GM19324 (cell line): ENCODE measurements around the gene LDB3.

Experiments used
- ATAC-seq: cut with Tn5 transposase; IDR thresholded peaks from one replicate; pipeline ENCODE4 v1.9.1; 2021; ENCODE audit warnings: mild to moderate bottlenecking, moderate library complexity; ENCODE audit not compliant: unreplicated experiment, low FRiP score

LDB3 gene

DNA sequence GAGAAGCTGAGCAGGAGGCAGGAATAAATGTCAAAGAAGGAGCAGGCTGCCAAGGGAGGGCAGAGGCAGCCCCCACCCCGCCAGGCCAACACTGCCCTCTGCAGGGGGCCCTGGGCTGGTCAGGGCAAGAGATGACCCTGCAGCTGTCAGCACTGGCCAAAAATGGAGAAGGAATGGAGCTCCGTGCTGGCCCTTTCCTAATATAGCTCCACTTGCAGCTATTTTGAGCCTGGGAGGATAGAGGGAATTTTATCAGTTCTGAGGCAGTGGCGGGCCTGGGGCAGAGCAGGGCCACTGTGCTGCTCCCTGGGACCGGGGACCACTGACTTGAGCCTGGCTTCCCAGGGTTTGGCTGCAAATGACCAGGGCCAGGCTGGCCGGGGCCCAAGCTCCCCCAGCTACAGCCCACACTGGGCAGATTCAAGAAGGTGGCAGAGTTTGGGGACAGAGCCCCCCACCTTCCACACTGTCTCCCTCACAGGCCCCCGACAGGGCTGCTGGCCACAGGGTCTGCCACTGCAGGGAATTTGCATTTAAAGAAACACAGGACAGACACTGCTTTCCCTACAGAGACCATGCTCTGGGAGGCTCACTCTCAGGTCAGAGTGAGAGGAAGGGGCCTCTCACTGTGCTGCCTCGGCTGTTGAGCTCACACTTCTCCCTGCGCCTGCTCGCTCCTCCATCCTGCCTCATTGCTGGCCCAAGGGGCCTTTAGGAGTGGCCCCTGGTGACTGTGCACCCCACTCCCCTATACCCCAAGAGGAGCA is 16.2 kb downstream of the LDB3 start:
- no peak for ATAC-seq

DNA sequence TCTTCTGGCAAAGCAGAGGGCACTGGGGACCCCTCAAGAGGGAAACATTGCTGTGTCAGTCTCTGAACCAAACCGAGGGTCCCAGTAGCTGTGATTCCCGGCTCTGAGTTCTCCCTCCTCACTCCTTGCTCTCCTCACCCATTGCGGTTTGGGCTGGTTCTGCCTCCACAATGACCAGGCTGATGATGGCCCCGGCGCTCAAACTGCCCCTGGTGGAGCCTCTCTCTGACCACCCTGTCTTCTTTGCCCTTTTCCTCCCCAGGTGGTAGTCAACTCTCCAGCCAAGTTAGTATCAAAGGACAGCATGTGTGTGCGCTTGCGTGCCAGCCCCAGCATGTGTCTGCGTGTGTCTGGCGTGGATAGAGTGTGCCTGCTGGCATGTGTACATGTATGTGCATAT is 17.1 kb downstream of the LDB3 start:
- no peak for ATAC-seq

DNA sequence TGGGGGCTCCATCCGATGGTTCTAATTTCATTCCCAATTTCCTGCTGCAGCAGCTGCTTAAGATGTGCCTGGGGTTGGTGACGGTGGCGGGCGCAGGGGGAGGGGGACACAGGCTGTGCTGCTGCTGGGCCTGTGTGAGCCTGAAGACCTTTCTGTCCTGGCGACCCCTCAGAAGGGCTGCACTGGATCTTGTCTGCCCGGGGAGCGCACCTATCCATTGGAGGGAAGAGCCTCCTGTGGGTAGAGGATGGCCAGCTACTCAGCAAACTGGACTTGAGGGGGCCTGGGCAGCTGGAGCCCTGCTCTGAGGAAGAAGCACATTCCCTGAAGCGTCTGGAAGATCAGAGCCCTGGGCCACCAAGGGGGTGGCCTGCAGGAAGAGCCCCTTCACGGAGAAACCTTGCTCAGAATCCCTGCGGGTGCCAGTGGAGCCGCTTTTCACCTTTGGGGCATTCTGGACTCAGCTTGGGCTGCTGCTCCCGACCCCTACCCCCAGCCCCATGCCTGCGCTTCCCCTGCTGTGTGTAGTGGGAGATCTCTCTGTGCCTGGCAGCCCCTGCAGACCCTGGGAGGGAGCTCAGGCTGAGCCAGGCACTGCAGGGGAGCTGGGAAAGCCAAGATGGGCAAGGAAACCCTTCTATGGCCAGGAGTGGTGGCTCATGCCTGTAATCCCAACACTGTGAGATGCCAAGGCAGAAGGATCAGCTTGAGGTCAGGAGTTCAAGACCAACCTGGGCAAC is 17.8 kb downstream of the LDB3 start:
- ATAC-seq = no peak

DNA sequence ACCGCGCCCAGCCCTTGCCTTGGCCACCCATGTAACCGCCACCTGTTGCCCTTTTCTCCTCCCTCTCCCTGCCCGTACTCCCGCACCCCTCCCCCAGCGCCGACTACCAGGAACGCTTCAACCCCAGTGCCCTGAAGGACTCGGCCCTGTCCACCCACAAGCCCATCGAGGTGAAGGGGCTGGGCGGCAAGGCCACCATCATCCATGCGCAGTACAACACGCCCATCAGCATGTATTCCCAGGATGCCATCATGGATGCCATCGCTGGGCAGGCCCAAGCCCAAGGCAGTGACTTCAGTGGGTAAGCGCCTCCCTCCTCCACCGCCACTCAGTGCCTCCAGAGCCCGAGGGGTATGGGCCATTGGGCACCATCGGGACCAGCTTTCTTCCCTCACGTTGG is 18.7 kb downstream of the LDB3 start:
- no peak for ATAC-seq

DNA sequence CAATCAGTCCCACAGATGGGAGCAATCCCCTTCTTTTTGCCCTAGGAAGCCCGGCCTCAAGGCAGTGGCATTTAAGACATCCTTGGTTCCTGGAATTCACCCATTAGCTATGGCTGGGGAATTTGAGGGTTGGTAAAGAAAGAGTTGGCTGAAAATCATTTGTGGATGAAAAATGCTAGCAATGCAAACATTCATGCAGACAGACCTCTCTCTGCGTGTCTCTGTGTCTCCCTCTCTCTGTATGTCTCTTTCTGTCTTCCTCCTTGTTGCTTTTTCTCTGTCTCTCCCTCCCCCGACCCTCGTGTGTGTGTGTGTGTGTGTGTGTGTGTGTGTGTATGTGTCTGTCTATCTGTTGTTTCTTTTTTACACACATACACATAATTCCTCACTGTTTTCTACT is 19.4 kb downstream of the LDB3 start:
- ATAC-seq = no peak

DNA sequence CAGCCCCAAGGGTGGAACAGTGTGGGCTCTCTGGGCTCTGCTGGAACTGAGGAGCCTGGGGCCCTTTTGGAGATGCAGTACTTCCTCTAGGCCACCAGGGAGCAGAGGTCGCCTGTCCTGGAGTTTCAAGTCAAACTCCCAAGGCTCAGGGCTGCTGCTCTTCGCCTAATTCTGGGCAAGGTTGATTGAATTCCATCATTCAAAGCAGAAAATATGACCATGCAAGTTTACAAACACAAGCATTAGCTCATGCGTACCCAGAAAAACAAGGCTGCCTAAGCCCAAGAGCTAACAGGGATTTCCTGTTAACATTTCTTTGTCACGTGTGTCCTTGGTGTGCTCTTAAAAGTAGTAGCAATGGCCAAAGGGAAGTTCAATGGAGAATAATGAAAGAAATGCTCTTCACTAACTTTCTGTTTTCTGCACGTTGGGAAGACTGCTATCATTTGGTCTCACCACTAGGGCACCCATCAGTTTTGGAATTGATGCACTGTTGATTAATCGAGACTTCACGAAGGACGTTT is 20.1 kb downstream of the LDB3 start:
- ATAC-seq = peak; percentile 54

DNA sequence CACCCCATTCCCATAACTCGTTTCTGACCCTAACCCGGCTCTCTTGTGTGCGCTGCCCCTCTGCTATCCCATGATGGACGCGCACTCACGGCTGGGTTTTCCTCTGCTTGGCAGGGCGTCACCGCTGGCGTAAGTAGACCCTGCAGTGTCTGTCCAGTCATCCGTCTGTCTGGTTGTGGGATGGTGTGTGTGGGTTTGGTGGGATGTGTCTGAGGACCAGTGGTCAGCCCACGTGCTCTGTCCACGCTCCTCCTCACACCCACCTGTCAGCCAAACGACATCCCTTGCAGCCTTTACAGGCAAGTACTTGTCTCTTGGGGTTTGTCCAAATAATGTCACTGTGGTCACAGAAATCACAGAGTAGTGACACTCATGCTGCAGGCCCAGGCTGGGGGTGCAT is 20.8 kb downstream of the LDB3 start:
- ATAC-seq = no peak

DNA sequence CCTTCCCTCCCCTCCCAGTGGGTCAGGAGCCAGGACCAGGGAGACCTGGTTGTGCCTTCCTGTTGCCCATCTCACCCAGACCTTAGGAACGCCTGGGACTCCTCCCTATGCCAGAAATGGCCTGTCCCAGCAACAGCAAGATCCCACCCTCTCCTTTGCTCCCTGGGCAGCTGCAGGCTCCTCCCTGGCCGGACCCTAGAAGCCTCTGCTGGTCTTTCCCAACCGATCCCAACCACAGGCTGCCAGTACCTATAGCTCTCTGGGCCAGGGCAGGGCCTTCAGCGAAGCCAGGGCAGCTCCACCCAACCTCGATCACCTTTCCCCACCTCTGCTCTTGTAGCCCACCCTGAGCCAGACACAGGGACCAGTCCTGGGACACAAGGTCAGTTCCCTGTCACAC is 21.9 kb downstream of the LDB3 start:
- no peak for ATAC-seq

DNA sequence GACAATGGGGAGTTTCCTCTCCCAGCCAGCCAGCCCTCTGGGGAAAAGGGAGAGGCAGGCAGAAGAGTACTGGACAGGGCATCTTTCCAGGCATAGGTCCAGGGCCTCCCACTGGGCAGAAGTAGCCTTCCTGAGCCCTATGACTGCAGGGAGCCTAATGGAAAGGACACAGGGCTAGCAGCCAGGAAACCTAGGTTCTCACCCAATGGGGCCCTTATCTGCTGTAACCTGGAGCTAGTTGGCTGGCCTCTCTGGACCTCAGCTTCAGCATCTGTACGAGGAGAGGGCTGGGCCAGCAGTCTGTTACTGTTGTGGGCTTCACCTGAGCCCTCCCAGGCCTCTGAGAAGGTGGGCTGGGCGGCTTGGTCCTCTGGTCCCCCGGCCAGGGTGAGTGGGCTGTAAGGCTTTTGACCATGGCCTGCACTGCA is 22.4 kb downstream of the LDB3 start:
- no peak for ATAC-seq

DNA sequence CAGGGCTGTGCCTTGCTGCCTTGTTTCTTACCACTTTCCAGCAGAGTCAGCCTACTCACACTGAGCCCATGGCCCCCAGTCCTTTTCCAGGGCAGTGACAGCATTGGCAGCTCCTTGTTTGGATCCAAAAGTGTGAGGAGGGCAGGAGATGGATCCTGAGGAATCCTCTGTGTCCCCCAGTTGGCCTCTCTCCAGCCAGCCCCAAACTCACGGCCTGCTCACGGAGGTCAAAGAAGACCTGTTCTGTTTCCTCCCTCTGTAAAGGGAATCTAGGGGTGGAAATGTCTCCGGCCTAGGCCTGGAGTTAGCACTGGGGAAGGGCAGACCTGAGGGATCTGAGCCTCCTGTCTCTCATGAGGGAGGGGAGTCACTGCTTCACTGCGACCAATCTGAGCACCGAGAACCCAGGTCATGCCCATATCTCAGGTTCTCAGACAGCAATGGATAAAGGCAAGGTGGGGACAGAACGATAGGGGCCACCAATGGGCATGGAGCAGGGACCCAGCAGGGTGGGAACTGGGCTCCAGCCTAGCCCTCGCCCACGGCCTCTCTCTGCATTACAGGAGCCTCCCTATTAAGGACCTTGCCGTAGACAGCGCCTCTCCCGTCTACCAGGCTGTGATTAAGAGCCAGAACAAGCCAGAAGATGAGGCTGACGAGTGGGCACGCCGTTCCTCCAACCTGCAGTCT is 23.2 kb downstream of the LDB3 start:
- no peak for ATAC-seq

DNA sequence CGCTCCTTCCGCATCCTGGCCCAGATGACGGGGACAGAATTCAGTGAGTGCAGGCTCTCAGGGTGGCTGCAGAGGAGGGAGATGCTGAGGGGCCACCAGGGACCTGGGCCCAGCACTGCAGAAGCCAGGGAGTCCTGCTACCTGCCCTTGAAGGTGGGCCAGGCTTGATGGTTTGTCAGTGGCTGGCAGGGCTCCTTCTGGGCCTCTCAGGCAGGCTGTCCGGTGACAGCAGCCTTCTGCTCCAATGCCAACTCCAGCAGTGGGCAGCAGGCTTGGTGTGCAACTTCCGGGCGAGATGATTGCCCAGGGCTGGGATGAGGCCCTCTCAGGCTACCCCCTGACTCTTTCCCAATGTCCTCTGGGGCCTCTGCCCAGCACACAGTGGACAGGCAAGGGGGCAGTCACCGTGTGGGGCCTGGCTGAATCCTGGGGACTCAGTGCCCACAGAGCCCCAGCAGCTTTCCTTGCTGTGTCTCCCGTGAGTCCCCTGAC is 23.8 kb downstream of the LDB3 start:
- no peak for ATAC-seq

DNA sequence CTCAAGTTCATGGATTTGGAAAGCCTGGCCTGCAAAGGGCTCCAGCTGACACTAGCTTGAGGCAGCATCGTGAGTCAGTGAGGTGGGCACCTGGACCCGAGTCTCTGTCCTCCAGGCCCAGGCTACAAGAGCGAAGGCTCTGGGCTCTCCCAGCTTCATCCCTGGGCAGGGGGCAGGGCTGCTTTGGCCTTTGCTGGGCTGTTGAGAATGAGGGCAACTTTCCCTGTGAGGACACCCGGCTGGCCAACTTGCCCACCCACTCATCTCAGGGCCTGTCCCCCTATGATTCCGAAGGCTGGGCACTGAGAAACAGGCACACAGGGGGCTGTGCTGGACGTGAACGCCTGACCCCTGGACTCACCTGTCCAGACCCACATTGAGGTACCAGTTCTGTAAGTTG is 24.4 kb downstream of the LDB3 start:
- ATAC-seq = no peak

DNA sequence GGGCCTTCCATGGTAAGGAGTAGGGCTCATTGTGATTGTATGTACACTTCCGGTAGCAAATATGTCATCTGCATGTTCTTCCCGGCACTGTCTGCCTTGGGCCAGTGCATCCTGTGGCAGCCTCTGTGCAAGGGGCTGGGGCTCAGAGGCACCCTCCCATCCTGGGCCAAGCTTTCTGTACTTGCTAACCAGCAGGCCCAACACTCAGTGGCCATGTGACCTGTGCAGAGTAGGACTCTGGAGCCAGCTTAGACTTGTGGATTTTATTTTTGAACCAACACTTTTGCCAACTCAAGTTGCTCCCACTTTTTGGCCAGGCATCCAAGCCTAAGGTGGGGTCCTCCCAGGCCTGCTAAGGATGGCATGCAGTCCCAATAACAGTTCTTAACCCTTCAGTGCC is 25.0 kb downstream of the LDB3 start:
- ATAC-seq = no peak

DNA sequence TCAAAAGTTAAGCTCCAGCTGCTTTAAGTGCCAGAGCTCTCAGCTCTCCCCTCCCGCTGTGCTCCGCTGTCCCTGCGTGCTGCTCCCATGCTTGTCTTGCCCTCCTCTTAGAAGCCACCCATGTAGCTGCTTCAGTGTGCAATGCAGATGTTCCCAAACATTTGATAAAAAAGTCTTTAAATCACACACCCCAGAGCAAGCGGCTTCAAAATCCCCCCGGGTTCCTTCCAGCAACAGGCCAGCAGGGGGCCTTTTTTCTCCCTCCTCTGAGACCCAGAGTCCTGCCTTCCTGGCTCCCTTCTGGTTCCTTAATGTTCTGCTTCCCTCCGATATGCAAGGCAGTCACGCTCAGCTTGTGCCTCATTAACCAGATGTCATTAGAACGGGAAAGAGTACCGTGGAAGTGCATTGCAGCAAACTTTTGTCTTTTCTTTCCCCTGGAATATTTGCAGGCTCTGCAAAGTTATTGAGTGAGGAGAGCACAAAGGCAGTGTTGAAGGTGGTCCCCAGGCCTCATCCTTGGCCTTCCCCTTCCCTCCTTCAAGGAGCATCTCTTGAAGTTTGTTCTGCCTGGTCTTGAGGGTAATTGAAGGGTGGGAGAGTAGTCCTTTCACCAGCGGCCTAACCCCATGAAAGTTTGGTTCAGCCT is 25.5 kb downstream of the LDB3 start:
- ATAC-seq = no peak

DNA sequence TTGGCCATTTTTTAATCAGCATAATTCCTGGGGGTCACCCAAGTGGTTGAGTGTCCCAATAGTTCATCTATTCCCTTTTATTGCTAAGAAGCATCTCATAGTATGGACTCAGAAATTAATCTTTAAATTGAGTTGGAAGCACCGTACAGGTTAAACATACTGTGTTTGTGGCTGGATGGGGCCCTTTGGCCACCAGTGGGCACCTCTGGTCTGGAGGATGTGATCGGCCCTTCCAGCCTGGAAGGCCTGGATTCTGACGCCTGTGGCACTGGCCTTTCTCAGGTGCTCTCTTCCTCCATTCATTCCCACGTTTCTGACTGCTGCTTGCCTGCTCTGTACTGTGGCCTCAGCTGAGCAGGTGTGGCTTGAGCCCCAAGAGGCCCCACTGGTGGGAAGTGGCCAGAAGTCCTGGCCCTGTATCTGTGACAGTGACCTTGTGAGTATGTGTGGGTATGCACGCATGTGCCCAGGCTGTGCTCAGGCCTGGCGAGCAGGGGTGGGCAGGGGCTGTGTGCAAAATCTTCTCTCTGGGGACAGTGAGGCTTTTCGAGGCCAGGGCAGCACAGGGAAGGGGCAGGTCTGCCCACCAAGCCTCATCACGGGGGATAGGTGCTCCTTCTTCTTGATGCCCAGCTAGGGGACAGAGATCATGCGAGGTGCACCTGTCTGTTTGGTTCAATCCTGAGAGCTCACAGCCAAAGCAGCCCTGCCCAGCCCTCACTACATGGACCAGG is 30.1 kb downstream of the LDB3 start:
- no peak for ATAC-seq

DNA sequence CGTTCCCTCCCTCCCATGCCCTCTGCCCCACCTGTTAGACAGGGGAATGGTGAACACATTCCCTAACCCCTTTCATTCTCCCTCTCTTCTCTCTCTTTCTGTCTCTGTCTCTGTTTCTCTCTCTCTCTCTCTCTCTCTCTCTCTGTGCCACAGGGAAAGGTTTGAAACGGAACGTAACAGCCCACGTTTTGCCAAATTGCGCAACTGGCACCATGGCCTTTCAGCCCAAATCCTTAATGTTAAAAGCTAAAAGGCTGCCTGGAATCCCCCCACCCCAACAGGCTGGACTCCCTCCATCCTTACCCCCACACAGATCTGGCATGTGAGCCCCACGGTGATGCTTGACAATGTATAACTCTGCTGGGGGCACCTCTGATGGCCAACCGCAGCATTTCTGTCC is 30.8 kb downstream of the LDB3 start:
- no peak for ATAC-seq

DNA sequence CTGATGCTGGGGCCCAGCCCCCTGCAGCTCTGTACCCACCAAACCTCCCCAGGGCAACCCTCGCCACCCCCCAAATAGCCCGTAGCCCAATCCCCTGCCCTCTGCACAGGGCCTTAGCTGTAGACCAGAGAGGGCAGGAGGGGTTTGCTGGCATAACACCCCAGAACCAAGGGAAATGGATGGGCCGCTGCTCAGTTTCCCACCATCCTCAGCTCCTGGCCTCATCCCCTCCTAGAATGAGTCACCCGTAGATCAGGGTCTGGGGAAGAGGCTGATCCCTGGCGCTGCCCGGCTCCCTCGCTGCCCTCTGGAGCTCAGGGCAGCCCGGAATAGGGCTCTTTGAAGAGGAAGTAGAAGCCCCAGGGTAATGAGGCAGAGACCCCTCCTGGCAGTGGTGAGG is 31.2 kb downstream of the LDB3 start:
- no peak for ATAC-seq

DNA sequence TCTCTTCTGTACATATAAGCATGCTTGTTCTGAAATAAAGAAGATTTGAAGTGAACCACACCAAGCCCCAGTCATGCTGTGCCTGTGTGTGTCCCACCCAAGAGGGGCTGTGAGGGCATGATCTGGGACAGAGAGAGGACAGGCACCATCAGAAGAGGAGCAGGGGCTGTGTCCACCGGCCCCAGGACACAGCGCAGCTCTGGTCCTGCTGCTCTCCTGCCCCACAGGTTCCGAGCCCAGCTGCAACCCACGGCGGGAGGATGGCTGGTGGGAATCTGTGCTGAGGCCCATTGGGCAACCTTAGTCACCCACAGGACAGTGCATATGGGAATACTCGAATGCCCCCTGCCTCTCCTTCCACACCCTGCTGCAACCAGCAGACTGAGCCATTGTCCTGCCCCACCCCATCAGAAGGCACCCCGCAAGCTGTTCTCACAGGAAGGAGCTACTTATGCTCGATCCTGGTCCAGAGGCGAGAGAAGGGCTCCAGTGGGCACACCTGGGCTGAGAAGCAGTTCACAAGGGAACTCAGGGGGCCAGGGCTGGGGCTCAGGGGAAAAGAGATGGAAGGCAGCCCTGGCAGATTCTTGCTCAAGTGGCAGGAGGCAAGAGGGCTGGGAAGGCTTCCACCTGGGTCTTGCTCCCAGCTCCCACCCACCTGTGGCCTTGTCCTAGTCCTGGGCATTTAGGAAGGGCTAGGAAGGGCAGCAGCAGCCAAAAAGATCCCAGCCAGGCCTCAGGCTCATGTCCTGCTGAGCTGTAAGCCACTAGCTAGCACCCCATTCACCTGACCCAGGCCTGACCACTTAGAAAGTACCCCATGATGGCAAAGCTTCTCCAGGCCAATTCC is 31.9 kb downstream of the LDB3 start:
- ATAC-seq = no peak
